IPS-NIHi11 (cell line): Measurements from ENCODE around the gene EXOC4.

Experiments used
- DNase-seq: peaks from one replicate; pipeline ENCODE4 v3.0.0; 2012; ENCODE audit warnings: mixed read lengths, low spot score

Gene EXOC4

GRCh38 chr7:133937786-133938185 is 684.9 kb downstream of the EXOC4 start:
- DNase-seq: no peak

- DNase-seq: no peak
Observed at GRCh38 chr7:133940368-133940767, 687.5 kb downstream of the EXOC4 start.

- DNase-seq: no peak
Observed at GRCh38 chr7:133941496-133941895, 688.6 kb downstream of the EXOC4 start.

GRCh38 chr7:133945497-133945896 is 692.6 kb downstream of the EXOC4 start:
- no peak for DNase-seq

DNA sequence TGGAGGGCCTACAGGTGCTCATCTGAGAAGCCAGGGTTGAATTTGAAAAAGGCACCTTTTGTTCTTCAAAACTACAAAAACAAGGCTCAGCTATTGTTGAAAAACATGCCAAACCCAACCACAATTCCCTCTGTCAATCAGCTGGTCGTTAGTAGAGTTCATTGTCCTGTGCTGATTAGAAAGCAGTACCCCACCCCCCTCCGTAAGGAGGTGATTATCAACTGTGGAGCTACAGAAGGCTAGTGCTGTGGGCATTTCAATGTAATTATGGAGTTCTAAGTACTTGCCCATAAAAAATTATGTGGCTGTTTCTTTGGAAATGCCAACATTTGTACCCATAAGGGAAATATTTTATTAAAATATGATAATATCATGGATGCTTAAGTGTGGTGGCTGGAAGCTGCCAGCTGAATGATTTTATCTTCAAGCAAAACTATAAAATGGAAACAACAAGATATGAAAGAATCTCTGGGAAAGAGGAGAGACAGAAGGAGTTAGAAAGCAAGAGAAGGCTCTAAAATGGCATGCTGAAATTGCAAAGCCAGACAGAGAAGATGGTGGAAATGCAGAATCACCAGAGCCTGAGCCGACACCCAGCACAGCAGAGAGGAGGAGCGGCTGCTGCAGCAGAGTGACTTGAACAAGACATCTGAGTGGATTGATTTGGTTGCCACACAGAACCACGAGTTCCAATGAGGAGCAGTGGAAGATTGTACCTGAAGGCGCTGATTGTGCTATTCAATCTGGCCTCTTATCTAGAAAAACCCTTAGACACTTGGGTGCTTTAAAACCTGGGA is 694.8 kb downstream of the EXOC4 start:
- DNase-seq: no peak

GRCh38 chr7:133948588-133948987 is 695.7 kb downstream of the EXOC4 start:
- DNase-seq: no peak

DNA sequence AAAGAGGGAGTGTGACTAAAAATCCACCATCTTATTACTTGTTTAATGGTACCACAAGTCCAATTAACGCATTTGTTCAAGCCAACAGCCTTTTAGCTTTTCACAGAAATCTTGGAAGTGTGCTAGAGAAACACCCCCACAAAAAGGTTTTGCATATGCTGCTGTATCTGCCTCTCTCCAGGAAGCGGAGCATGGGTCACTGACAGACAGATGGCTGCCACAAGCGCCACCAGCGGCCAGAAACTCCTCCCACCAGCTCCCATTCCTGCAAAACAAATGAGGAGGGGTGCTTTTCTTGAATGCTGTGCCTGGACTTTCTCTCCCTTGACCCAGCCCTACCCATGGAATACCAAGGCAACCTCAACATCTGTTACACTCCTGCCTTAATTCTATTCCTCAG is 698.0 kb downstream of the EXOC4 start:
- DNase-seq: peak; percentile 10

GRCh38 chr7:133955208-133955607 is 702.3 kb downstream of the EXOC4 start:
- DNase-seq: no peak

DNA sequence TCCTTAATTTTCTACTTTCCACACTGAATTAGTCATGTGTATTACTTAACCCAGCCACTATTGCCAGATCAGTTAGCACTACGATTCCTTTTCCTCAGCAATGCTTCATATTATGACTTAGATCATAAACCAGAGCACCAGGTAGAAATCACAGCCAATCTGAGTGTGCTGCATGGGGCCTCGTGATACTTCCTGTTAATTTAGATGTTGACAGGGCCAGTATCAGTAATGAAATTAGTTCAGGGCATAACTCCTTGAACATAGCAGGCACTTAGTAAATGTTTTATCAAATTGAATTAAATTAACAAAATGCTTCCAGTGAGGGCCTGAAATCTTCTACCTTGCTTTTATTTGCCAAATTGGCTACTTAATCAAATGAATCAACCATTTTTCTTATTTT is 705.0 kb downstream of the EXOC4 start:
- no peak for DNase-seq

- no peak for DNase-seq
Observed at GRCh38 chr7:133958822-133959221, 705.9 kb downstream of the EXOC4 start.

DNA sequence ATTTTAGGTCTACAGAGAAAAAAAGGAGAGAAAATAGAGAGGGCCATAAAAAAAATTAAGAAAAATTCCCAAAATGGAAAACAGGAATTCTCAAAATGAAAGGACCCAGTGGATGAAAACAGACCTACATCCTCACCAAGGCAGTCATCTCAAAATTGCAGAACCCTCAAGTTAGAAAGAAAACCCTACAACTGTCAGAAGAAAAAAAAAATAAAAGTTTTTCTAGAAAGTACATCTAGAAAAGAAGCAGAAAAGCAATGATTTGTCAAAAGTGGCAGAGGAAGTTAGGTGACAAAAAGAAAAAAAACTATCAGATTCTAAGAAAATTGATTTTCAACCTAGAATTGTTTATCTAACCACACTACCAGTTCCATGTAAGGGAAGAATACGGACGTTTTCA is 706.6 kb downstream of the EXOC4 start:
- DNase-seq: no peak

GRCh38 chr7:133961724-133962123 is 708.8 kb downstream of the EXOC4 start:
- DNase-seq: no peak

DNA sequence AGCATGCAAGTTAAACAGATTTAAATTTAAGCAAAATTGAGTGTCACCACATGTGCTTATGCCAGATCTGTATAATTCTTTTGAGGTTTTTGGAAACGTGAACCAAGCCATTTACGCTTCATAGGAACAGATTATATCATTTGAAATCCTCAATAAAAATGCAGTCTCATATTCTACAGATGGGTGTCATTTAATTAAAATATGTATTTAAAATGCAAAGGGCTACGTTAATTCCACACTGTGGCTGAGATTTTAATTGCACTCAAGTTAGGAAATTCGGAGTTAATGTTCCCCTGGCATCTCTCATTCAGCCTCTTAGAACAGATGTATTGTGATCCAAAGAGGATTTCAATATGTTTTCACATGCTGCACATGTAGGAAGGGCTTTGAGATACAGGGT is 709.8 kb downstream of the EXOC4 start:
- no peak for DNase-seq

DNA sequence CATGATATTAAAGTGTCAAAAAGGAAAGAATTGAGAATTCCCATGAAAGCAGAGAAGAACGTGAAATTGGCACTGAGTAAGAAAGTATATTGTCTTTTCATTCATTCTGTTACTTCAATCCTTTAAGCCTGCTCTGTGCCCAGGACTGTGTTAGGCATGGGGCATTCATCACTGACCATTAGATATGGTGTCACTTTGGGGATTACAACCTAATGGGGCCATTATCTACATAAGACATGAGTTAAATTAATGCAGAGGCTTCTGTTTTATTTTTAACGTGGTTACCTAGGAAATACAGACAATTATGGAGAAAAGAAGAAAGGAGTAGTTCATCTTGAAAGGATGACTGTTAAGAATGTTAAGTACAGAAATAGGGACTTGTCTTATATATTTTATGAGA is 710.8 kb downstream of the EXOC4 start:
- no peak for DNase-seq

DNA sequence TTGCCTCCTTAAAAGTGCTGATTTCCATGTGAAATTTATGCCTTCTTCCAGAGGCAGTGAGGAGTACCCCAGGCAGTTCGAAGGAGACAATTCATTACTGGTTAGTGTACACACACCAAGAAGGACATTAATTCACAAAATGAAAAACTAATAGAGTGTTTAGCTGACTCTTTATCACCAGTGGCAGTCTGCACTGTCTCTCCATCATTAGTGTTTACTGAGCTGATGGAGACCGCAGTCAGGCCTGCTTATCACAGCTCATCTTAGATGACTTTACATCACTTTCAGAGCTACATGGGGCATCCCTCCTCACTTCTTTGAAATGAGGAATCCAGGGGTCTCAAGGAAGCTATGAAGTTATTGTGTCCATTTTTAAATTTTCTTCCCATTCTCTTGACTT is 718.7 kb downstream of the EXOC4 start:
- DNase-seq: no peak

- no peak for DNase-seq
Observed at GRCh38 chr7:133973710-133974109, 720.8 kb downstream of the EXOC4 start.

- DNase-seq: no peak
Observed at GRCh38 chr7:133975130-133975529, 722.3 kb downstream of the EXOC4 start.

DNA sequence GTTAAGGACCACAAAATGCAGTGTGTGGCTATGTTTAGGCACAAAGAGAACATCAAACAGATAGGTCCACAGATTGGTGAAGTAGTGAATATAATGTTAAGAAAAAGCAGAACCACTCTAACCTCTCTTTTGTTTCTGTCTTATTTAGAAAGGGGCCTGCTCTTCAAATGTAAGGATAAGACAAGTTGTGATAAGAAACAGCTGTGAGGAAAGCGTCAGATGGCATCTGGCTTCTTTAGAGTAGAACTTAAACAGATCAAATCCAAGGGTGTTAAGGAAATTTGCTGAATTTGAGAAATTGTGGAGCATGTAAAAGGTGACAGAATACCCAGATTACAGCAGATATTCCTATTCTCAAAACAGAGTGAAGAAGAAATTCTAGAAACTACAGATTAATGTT is 723.3 kb downstream of the EXOC4 start:
- no peak for DNase-seq

GRCh38 chr7:133977409-133978274 is 724.8 kb downstream of the EXOC4 start:
- DNase-seq: no peak

DNA sequence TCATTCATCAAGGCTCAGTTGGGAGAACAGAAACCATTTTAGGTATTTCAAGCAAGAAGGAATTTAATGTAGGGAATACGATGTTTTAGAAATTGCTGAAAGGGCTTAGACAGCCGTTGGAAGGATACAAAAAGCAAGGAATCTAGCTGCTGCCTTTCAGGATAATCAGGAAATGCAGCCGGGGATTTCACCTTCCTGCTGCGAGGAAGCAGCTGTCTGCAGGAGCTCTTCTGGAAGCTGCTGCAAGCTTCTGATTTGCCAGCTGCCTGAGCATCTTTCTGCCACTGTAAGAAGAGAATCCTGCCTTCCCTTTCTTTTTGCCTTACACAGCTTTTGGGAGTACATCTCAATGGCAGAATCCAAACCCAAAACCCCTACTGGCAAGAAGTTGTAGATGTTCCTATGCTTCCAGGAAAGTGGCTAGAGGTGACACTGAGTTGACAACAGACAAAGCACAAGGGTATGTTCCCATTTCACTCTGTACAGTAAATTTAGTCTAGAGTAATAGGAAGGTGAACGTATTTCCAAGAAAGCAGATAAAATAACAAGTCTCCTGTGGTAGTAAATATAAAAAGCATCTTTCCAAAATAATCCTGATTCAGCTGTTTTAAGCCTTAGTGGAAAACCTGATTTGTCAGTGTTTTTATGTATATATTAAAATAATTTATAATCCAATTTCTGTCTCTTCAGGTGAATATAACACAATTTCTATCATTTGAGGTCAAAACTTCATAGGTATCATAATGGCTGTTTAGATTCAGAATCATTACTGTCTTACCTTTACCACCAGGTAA is 725.8 kb downstream of the EXOC4 start:
- DNase-seq: peak; percentile 24

GRCh38 chr7:133980804-133981203 is 727.9 kb downstream of the EXOC4 start:
- DNase-seq: no peak

GRCh38 chr7:133983685-133984419 is 731.0 kb downstream of the EXOC4 start:
- DNase-seq: no peak
